Sciatic nerve (tissue), 2 donors: ENCODE measurements around the gene PRR18. TPM values are rescaled to one million over a fixed set of nuclear protein-coding genes. Genes with fewer than 3 reads are reported as not detected.

Experiments used
- ATAC-seq: fragments of 200-7000 bp; cut with Tn5 transposase; one replicate; pipeline ENCODE4 v1.9.1; 2020; ENCODE audit warnings: mild to moderate bottlenecking, moderate library complexity
- DNase-seq: peaks from one replicate; pipeline ENCODE4 v3.0.0-alpha.2; 2020; ENCODE audit warnings: low spot score
- intact Hi-C: fragments of 100-400 bp; cut with DNase I; formaldehyde crosslinking; loops from one replicate; pipeline ENCODE4 v1.14.2; 2022
- total RNA-seq: library from RNA; stranded (reverse); fragmentation: NEBNext Ultra II Directional; extraction: Animal tissue kit (Norgen Biotek cat#: 25700); gene quantifications from one replicate; pipeline ENCODE4 v1.2.1, GENCODE V29; 2021
- donor health status: DM: no; HTN: no; CAD: no.
- donor health status: DM: no; HTN: no; CAD: no.

PRR18 gene
- total RNA-seq, 1 donor from 2014 or later = not detected

DNA sequence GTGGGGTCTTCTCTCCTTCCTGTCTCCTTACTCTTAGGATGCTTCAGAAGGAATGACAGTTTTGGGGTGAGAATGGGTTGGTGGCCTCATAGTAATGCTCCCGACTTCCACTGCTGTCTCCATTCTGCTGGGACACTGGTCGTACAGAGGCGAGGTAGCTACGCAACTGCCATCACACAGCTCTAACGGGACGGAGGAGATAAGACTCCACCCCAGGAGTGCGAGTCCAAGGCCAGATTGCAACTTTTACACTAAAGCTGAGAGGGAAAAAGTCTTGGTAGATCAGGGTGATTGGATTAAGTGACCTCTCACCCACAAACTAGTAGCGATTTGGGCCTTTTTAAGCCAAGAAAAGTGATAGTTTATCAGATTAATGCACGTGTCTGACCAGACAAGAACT, 1.8 kb upstream of the PRR18 start:
- ATAC-seq (no peak), DNase-seq (no peak)
- intact Hi-C loops = no loop called here

DNA sequence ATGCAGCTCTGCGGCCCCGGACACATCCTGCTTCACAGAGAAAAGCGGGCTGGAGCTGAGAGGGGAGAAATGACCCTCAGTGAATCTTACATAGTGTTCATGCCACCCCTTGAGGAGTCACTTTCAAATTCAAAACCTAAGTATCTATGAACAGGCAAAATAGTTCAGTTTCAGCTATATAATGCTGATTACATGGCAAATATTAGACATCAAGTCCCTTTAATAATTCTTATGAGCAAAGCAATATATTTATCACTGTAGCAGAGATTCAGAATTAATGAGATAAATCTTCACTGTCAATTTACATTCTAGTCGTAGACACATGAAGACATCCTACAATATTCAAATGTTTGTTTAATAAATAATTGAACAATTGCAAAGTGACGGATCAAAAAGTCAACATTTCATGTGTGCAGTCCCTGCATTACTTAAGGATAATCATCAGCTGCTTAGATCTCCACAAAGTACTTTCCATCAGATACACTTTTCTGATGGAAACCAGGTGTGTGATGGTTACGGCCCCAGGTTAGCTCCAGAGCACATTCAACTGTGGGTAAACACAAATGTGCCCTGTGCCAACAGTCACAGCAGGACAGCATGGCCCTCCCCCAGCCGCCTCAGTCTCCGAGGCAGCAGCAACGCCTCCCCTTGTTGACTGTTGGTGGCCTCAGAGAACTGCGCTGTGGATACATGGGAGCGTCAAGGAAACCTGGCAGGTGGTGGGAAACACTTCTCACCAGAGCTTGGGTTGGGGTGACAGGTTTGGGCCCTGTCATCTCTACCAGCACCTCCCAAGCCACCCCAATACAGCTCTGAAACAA, 787 bp upstream of the PRR18 start:
- intact Hi-C loops = no loop called here
- DNase-seq = no peak

DNA sequence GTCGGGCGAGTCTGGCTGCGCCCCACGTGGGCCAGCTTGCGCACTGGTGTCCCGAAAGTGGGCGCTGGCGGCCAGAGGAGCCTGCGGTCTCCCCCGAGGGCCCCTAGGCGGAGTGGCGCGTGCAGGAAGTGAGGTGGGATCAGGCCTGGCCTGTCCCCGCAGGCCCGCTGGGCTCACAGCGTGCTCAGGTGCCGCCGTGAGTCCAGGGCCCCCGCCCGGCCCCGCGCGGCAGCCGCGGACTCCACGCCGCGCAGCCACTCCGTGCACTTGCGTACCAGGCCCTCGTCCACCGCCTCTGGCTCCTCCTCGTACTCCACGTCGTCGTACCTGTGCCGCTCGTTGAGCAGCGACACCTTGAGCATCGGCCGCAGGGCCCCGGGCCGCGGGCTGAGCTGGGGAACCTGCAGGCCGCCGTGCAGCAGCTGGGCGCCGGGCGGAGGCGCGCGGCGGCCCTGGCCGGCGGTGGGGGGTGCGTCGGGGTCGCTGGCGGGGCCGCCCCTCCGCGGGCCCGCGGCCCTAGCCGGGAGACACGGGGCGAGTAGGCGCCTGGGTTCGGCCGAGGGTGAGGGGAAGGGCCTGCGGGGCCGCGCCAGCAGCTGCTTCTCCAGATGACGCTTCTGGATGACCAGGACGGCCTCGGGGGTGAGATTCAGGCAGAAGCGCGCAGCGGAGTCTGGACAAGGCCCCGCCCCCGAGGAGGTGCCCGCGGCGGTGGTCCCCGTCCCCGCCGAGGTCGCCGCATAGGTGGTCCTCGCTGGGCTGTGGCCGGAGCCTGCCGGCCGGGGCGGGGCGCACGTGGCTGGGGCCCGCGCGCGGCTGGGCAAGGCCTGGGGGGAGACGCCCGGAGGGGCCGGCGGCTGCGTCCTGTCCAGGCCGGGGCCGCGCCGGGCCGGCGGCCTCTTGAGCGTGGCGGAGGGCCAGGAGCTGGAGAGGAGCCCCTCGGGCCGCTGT, 835 bp downstream of the PRR18 start:
- intact Hi-C loops = no loop called here
- ATAC-seq = no peak
- DNase-seq = no peak

More for the DNA sequence above, 787 bp upstream of the PRR18 start:
- no peak for ATAC-seq

DNA sequence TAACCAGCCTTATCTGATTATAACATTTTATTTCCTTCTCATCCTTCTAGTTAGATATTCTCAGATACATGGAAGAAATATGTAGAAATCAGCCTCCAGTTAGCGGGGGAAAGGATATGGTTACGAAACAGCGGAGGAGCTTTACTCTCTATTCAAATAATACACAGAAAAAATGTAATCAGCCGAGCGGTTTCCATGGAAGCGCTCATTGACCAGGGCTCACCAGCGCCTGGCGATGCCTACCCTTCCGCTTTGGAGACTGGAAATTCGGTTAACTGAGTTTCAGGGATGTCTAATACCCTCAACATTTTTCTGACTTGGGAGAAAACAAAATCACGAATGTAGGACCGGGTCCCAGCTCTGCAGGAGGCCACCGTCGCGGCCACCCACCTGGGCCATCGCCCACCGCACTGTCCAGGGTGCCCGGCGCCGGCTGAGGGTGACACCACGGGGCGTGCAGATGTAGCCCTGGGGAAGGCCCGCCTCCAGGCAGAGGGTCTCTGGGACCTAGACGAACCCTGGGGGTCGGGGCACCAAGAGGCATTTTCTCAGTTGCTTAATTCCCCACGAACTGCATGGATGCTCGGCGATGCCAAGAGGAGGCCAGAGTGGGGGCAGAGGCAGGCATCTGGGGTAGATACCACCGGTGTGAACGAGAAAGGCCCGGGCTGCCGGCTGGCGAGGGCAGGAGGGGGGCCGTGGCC, 1.7 kb downstream of the PRR18 start:
- intact Hi-C loops = no loop called here
- no peak for DNase-seq
- ATAC-seq = no peak

DNA sequence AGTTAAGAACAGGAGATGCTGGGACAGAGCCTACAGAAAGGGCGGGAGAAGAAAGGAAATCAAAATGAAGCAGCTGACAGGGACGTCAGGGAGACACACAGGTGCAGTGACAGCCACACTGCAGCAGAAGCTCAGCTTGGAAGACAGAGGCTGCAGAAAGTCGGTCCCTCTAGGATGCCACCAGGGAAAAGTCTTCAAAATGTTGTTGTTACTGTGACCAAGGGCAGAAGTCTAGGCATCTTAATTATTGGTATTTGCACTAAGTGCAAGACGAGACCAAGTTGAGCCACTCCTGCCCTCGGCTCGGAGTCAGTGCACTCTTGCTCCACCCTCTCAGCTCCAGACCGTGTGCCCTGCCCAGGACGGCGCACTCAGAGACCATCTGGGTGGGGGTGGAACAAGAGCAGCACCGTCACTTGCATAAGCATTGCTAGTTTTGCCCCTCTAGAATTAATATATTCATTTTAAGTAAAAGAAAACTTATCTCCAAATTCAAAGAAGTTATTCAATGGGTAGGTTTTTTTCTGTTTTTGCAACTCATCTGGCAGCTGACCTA, 2.6 kb downstream of the PRR18 start:
- no peak for ATAC-seq
- DNase-seq = no peak
- intact Hi-C loops = no loop called here

DNA sequence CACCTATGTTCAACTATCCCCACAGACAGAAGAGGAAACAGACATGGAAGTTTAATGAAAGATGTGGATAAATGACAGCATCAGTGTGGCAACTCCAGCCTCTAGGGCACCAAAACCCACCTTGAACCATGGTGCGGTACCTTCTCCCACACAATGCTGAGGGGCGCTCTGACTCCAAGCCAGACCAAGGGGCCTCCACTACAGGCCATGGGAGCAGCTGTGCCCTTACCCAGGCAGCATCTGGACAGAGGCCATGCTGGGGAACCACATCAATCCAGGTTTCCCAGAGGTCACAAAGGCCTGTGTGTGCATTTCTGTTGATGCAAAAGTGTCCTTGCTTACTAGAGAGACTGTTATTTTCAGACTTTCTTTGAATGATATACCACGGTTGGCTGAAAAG, 4.1 kb downstream of the PRR18 start:
- intact Hi-C loops = no loop called here
- DNase-seq = no peak
- no peak for ATAC-seq

DNA sequence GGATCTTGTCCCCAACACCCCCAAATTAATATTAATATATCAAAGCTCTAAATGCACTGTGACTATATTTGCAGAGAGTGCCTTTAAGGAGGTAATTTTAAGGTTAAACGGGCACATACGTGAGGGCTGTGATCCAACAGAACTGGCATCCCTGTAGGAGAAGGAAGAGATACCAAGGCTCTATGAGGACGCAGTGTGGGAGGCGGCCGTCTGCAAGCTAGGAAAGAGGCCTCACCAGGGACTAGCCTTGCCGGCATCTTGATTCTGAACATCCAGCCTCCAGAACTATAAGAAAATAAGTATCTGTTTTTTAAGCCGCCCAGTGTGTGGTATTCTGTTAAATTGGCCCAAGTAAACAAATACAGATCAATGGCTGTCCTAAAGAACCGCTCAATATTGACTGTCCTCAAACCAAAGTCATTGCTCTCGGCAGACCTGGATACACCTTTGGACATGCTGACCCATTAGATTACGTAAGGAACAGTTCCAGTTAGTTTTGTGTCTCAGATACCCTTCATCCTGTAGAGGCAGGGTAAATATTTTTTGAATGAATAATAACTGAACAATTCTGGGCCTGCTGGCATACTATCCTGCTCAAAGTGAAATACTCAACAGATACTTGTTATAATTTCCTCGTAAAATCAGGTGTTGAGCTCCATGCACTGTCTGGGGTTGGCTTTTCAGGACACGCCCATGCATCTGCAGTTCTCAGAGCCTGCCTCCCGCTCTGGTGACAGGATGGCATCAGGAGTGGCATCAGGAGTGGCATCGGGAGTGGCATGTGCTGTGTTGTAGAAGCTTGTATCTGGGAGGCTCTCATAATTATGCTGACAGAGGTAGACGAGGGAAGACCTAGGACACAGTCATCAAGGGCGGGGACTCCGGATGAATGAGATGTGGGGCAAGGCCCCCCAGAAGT, 6.3 kb downstream of the PRR18 start:
- no peak for ATAC-seq
- no peak for DNase-seq
- intact Hi-C loops = no loop called here

DNA sequence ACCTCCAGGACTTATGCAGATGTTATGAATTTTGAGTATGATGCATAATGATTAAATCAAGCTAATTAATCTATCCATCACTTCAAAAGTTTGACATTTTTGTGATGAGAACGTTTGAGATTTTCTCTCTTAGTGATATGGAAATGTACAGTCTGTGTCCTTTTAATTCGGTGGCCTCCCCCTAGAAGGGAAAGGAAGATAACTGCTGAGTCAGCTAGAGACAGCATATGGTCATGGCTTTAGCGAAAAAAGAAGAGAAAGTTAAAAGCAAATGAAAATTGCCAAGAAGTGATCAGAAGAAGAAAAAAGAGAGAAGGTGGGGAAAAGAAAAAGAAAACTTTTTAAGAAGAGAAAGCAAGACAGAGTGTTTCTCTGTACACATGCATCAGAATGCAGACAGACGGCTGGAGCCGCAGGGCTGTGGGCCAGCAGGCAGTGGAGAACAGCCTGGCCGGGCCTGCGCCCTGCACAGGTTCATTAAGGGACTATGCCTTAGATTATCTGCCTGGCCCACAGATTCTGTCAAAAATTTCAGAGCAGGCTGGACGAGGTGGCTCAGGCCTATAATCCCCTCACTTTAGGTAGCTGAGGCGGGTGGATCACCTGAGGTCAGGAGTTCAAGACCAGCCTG, 7.7 kb downstream of the PRR18 start:
- DNase-seq = no peak
- ATAC-seq = no peak
- intact Hi-C loops = no loop called here

DNA sequence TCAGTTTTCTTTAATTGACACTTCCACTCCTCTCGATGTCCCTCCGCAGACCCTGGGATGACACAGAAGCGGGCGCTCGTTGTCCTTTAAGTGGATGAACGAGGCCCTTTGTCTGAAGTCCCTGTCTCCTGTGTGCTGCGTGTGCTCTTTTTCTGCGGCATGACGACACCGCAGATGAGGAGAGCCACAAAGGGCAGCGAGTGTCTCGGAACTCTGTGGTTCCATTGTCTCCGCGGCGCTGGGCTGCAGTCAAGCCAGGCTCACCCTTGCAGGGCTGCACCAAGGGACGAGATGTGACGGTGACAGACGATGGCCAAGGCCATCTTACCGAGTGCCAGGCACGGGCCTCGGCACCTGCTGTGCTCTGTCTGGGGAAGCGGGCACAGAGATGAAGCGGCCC, 10.6 kb downstream of the PRR18 start:
- DNase-seq (no peak), ATAC-seq (no peak)
- intact Hi-C loops = no loop called here

DNA sequence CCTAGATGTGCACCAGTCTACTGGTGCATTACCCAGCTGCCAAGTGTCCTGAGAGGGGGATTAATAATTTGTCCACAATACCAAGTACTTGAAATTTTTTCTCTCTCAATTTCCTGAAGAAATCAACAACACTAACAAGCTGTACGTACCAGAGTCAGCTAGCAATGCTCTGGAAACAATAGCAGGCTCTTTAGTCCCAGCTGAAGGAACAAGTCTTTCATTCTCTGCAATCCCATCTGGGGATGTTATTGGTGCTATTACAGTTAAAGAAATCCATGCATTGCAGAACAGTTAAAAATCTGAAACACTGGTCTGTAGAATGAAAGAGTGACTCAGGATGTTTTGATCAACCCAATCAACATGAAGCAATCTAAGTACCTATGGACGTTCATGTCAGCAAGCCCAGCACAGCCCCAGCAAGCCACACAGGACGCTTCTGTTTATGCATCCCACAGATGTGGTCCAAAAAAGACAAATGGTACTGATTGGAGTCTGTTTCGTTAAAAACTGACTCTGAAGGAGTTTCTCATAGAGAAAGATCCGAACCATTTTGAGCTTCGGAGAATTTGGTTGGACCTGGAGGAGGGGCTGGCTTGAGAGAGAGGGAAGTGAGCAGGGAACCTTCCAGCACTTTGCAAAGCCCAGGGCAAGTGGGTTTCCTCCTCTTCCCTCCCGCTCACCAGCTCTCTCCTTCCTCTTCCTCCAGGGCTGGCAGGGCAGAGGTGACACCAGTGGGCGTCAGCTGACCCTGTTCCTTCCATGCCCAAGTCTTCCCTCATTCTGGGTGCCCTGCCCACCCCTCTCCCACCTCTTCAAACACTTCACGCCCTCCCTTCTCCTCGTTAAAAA, 11.9 kb downstream of the PRR18 start:
- intact Hi-C loops = no loop called here
- ATAC-seq (no peak), DNase-seq (no peak)

DNA sequence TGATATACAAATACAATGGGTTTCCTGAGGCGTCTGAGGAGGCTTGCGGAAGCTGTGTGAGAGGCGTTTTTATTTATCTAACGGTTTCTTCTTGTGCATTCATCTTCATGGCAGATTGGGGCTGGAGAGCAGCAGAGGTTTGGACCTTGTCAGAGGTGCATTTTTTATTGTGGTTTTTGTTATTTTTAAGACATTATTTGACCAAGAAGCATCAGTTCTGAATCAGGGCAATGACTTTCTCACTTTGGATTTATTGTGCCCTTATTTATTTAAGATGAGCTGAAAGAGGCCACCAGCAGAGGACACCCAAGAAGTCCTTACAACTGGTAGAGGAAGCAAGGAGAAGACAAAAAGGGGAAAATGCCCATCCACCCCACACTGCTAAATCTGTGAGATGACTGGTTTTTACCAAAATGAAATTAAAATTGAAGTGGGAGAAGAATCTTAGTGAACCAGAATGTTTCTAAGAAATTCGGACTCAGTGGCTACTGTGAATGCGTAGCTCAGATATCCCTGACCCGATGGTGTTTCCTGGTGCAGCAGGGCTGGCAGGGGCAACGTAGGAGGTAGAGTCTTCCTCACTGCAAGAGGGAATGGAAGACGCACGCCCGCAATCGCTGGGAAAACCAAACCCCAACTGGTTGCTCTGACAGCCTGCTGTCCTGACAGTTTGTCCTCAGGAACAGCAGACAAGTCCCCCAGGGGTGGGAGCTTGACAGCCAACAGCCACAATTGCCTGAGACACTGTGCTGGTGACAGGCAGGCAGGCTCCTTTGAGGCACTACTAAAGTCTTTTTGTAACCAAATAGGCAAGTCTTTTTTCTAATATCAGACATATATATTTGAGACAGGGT, 14.2 kb downstream of the PRR18 start:
- intact Hi-C loops = no loop called here
- ATAC-seq = no peak
- DNase-seq = no peak

DNA sequence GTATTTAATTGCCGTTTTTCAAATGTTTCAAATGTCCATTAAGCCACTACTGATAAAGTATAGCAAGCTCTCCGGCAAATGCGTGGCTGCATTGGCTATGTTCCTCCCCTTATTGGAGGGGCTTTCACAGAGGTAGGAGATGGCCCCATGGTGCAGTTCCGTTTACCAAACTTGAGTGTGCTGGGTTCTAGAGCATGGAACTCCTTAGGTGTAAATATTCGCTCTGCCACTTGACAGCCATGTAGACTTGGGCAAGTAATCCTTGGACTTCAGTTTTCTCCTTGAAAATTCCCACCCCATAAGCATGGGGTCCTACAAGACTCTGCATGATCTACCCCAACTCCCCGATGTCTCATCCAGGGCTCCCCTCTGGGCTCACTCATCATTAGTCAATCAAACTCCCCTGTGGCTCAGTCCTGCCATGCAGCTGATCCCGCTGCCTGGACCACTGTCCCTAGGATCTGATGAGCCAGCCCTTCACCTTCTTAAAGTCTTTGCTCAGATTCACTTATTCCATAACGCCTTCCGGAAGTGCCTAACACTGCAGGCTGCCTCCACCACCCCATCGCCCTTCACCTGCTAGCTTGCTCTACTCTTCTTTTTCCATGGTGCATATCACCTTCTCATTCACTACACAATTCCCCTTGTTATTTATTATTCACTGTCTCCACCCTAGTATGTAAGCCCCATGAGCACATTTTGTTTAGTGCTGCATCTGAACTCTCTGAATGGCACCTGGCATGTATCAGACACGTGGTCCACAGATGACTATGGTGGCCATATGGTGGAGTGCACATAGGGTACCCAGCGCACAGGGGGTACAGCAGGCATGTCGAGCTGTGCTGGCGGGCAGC, 18.8 kb downstream of the PRR18 start:
- no peak for ATAC-seq
- intact Hi-C loops = no loop called here
- no peak for DNase-seq

DNA sequence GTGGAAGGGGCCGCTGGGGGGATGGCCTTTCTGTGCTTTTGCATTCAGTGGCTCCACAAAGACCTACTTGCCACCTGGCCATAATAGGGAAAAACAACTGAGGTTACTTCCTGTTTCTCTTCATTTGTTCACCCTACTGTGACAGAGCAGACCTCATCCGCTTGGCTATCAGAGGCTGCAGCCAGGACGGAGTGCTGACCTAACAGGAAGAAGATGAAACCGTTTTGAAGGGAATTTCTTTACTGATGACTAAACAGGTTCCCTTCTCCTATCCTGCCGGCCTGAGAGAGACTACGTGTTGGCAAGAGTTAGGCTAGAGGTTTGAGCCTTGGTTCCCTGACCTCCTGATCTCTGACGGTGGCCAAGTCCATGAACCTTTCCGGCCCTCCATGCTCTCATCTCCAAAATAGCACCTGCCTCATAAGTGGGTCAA, 21.3 kb downstream of the PRR18 start:
- DNase-seq (no peak), ATAC-seq (no peak)
- intact Hi-C loops = no loop called here

DNA sequence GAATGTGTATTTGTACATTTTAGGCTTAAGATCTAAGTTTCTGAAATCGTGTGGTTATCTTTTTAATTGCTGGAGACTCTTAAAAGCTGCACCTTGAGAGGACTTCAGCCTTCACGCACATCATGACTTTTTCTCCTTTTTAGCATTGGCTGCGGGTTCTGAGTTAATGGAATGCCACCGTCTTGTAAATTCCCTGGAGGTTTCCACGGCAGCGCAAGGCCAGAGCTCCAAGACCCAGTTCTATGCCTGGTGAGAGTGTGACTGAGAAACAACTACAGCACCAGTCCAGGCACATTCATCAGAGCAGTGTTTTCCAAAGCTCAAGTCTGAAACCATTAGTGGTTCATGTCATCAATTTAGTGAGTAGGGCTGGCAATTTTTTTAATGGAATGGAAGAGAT, 23.0 kb downstream of the PRR18 start:
- DNase-seq (no peak), ATAC-seq (no peak)
- intact Hi-C loops = no loop called here

DNA sequence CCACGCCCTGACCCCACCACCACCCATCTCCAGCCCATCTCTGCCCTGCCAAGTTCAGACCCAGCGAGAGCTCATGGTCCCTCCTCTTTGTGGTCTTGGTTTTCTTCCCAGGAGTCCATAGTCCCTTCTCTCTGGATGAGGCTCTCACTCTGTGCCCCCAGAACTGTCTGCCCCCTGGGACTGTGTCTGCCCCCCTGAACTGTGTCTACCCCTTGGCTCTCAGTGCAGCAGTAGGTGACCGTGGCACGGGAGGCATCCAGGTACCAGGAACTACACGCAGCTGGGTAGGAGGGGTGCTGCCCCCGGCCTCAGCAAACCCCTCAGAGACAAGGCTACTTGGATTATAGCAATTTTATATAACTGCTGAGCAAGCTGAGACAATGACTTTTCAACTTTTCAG, 23.6 kb downstream of the PRR18 start:
- no peak for DNase-seq
- intact Hi-C loops = no loop called here
- no peak for ATAC-seq
